OCI-LY1 (cell line): ENCODE results near the gene RSPH6A.

Experiments used
- EZH2 ChIP-seq: fragments of 200-600 bp; sonication (generic), shearing (Covaris generic); IDR thresholded peaks from 2 replicates; pipeline ENCODE4 v1.8.0; 2017; ENCODE audit warnings: borderline replicate concordance, mixed run types, mild to moderate bottlenecking, antibody characterized with exemption, low read length, moderate library complexity, mixed read lengths
- TF ChIP-seq, protein P1 (sequence below): fragments of 200-600 bp; sonication (generic), shearing (Covaris generic); IDR thresholded peaks from 2 replicates; pipeline ENCODE4 v1.5.1; 2017; ENCODE audit warnings: mild to moderate bottlenecking, antibody characterized with exemption, low read length, moderate library complexity, mixed read lengths

DNA sequence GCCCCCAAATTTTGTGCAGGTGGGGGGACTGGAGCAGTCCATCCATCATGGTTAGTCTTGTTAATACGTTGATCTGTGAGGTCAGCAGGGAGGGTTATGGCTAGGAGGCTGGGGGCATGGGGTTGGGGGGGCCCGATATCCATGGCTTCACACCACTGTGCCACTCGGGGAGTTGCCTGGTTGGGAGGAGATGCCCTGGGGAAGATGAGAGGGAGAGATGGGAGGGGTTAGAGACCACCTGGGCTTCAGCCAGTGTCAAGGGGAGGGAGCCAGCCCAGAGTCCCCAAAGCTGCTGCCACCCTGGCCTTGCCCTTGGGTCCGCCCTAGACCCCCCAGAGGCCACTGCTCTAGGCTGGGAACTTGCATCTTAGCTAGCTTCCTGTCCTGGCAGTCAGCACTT lies 31.0 kb downstream of the RSPH6A start:
- TF ChIP-seq, protein P1, sequence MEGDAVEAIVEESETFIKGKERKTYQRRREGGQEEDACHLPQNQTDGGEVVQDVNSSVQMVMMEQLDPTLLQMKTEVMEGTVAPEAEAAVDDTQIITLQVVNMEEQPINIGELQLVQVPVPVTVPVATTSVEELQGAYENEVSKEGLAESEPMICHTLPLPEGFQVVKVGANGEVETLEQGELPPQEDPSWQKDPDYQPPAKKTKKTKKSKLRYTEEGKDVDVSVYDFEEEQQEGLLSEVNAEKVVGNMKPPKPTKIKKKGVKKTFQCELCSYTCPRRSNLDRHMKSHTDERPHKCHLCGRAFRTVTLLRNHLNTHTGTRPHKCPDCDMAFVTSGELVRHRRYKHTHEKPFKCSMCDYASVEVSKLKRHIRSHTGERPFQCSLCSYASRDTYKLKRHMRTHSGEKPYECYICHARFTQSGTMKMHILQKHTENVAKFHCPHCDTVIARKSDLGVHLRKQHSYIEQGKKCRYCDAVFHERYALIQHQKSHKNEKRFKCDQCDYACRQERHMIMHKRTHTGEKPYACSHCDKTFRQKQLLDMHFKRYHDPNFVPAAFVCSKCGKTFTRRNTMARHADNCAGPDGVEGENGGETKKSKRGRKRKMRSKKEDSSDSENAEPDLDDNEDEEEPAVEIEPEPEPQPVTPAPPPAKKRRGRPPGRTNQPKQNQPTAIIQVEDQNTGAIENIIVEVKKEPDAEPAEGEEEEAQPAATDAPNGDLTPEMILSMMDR: no peak
- TF ChIP-seq EZH2: no peak
